Stomach (tissue), 9 donors: ENCODE measurements around the gene ISG20. TPM values are rescaled to one million over a fixed set of nuclear protein-coding genes. Genes with fewer than 3 reads are reported as not detected.

Experiments used
- DNase-seq, 2 donors: peaks; one replicate each; pipeline versions ENCODE4 v3.0.0 to v3.0.0-alpha.2; 2013 to 2019
- H3K27ac ChIP-seq, 5 donors: fragments of 200-600 bp in 4 of 5; sonication (generic) in 4 of 5; one replicate each; pipeline ENCODE4 v1.5.1; 2013 to 2019; ENCODE audit warnings: mild to moderate bottlenecking in 1 of 5, moderate library complexity in 1 of 5
- H3K27me3 ChIP-seq, 3 donors: fragments of 200-600 bp; sonication (generic); one replicate each; pipeline ENCODE4 v1.5.1; 2017 to 2019; ENCODE audit warnings: mixed run types in 1 of 3
- H3K36me3 ChIP-seq, 4 donors: fragments of 200-600 bp; sonication (generic); 1 replicate in 3 of 4; 2 replicates in 1 of 4; pipeline ENCODE4 v1.5.1; 2016 to 2019
- H3K4me1 ChIP-seq, 4 donors: fragments of 200-600 bp; sonication (generic); one replicate each; pipeline ENCODE4 v1.5.1; 2016 to 2019
- H3K4me3 ChIP-seq, 4 donors: fragments of 200-600 bp; sonication (generic) in 3 of 4; one replicate each; pipeline ENCODE4 v1.5.1; 2016 to 2019; ENCODE audit warnings: mild to moderate bottlenecking in 1 of 4
- H3K9me3 ChIP-seq, 4 donors: fragments of 200-600 bp; sonication (generic); one replicate each; pipeline ENCODE4 v1.5.1; 2016 to 2019
- EP300 ChIP-seq: sonication (generic); formaldehyde crosslinking; IDR thresholded peaks from one replicate; pipeline ENCODE4 v1.6.1; 2017; ENCODE audit warnings: antibody characterized with exemption
- POLR2A ChIP-seq, 4 donors: fragments of 450-650 bp; IDR thresholded peaks; one replicate each; pipeline ENCODE4 v1.6.1; 2016; ENCODE audit warnings: antibody characterized with exemption in 4 of 4, control low read depth in 2 of 4, mild to moderate bottlenecking in 1 of 4, moderate library complexity in 1 of 4
- POLR2AphosphoS5 ChIP-seq, 3 donors: sonication (generic); formaldehyde crosslinking; IDR thresholded peaks; one replicate each; pipeline ENCODE4 v1.6.1; 2016; ENCODE audit warnings: antibody characterized with exemption in 3 of 3
- WGBS, 5 donors: extraction: QIAGEN DNeasy Blood & Tissue Kit in 3 of 5; methylation state at CpG; one replicate each; pipeline versions ENCODE4 v1.1.5 to v1.1.7; 2013 to 2018; 5-methylcytosine and 5-hydroxymethylcytosine counted together
- intact Hi-C: fragments of 100-400 bp; cut with DNase I; formaldehyde crosslinking; loops from one replicate; pipeline ENCODE4 v1.15.1; 2023; ENCODE audit warnings: low total_unique reads
- polyA plus RNA-seq, 3 donors: library from polyadenylated mRNA; stranded (reverse); fragments of 200-250 nt; gene quantifications; one replicate each; pipeline ENCODE4 v1.2.3, GENCODE V29; 2013
- total RNA-seq, 5 donors: library from RNA; depleted of rRNA; stranded (reverse); fragments of >200 nt; gene quantifications; one replicate each; pipeline versions ENCODE4 v1.1.0 to v1.2.3, GENCODE V29; 2014 to 2016
- TF ChIP-seq, protein P1 (sequence below), 7 experiments: fragments of 450-650 bp in 4 of 7; fragments of 200-600 bp in 3 of 7; sonication (generic) in 3 of 7; IDR thresholded peaks; one replicate each; pipeline ENCODE4 v1.5.1; 2016 to 2019; ENCODE audit warnings: antibody characterized with exemption in 7 of 7, control low read depth in 2 of 7, mild to moderate bottlenecking in 1 of 7
- donor health status: healthy with polysubstance abuse.
- donor health status: Bipolar disorder and iron deficiency.
- donor health status: healthy.

The ISG20 gene
- total and polyA plus RNA-seq, 8 donors: 15.6 to 137 (median 73.9) TPM

GRCh38 chr15:88617031-88617722, 21.6 kb upstream of the ISG20 start:
- H3K9me3 ChIP-seq: no peaks in the 10 kb centered on the region
- peaks cover 4 to 36% (median 25%) of the 10 kb centered on the region in 4 donors for H3K4me1 ChIP-seq
- H3K36me3 ChIP-seq: no peaks in the 10 kb centered on the region
- WGBS, 5 donors: 95 to 96% (median 95%) methylated on average over 10 of the region's 10 CpGs
- TF ChIP-seq POLR2AphosphoS5 (IDR thresholded peaks at IDR 0.05) (no peak), EP300 (no peak), POLR2A (IDR thresholded peaks at IDR 0.05) (no peak)
- TF ChIP-seq, protein P1, sequence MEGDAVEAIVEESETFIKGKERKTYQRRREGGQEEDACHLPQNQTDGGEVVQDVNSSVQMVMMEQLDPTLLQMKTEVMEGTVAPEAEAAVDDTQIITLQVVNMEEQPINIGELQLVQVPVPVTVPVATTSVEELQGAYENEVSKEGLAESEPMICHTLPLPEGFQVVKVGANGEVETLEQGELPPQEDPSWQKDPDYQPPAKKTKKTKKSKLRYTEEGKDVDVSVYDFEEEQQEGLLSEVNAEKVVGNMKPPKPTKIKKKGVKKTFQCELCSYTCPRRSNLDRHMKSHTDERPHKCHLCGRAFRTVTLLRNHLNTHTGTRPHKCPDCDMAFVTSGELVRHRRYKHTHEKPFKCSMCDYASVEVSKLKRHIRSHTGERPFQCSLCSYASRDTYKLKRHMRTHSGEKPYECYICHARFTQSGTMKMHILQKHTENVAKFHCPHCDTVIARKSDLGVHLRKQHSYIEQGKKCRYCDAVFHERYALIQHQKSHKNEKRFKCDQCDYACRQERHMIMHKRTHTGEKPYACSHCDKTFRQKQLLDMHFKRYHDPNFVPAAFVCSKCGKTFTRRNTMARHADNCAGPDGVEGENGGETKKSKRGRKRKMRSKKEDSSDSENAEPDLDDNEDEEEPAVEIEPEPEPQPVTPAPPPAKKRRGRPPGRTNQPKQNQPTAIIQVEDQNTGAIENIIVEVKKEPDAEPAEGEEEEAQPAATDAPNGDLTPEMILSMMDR (IDR thresholded peaks at IDR 0.05): no peak
- no peak overlapping the region for H3K27ac ChIP-seq
- H3K27me3 ChIP-seq: no peaks in the 10 kb centered on the region
- DNase-seq: no peak
- intact Hi-C loops: loop anchor here (10.0 kb wide), 1 partner anchor 142 kb away; no protein-coding TSS in a partner anchor
- no peak overlapping the region for H3K4me3 ChIP-seq

DNA sequence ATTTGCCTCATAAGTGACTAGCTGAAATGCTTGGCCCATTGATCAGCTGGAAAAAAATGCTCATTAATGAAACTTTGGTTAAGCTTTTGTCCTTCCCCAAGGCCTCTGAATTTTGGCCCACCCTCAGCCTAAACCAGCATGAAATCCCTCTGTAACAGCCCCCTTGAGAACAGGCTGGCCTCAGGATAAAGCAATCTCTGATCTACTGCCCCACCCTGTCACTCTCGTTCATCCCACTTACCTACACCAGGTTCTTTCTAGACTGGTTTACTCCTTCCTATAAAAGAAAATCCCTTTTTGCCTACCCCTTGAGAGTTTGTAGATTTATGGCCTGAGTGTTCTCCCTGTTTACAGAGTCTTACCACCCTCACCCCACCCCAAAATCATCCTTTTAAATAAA, 21.0 kb upstream of the ISG20 start:
- TF ChIP-seq POLR2AphosphoS5 (IDR thresholded peaks at IDR 0.05): no peak
- TF ChIP-seq POLR2A (IDR thresholded peaks at IDR 0.05): no peak
- TF ChIP-seq, protein P1 (IDR thresholded peaks at IDR 0.05): no peak
- no peak for TF ChIP-seq EP300
- H3K27ac ChIP-seq: no peak overlapping the region
- no peaks in the 10 kb centered on the region for H3K36me3 ChIP-seq
- H3K4me3 ChIP-seq: no peak overlapping the region
- 59 to 78% (median 70%) methylated on average over 1 of the region's 1 CpG for WGBS, 5 donors
- intact Hi-C loops: loop anchor here (10.0 kb wide), 1 partner anchor 143 kb away; no protein-coding TSS in a partner anchor
- no peaks in the 10 kb centered on the region for H3K27me3 ChIP-seq
- H3K9me3 ChIP-seq: no peaks in the 10 kb centered on the region
- no peak for DNase-seq
- peaks cover 6 to 42% (median 31%) of the 10 kb centered on the region in 4 donors for H3K4me1 ChIP-seq

DNA sequence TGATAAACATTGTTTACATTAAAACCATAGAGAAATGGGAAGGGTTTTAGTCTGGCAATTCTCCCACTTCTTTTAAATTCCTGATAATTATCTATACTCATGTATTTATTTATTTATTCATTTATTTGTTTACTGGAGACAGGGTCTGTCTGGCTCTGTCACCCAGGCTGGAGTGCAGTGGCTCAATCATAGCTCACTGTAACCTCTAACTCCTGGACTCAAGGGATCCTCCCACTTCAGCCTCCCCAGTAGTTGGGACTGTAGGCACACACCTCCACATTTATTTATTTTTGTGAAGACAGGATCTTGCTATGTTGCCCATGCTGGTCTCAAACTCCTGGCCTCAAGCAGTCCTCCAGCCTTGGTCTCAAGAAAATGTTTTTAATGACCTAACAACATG, 20.1 kb upstream of the ISG20 start:
- intact Hi-C loops: loop anchor here (10.0 kb wide), 1 partner anchor 144 kb away; no protein-coding TSS in a partner anchor
- no peak for DNase-seq
- TF ChIP-seq POLR2AphosphoS5 (IDR thresholded peaks at IDR 0.05) (no peak), EP300 (no peak), POLR2A (IDR thresholded peaks at IDR 0.05) (no peak)
- TF ChIP-seq, protein P1 (IDR thresholded peaks at IDR 0.05): no peak
- Histone ChIP-seq H3K9me3 (no peaks in the 10 kb centered on the region), H3K4me1 (peaks cover 12 to 51% (median 40%) of the 10 kb centered on the region in 4 donors), H3K27me3 (no peaks in the 10 kb centered on the region), H3K27ac (no peak overlapping the region), H3K4me3 (no peak overlapping the region), H3K36me3 (no peaks in the 10 kb centered on the region)

- H3K9me3 ChIP-seq: no peaks in the 10 kb centered on the region
- WGBS, 5 donors: 81 to 91% (median 87%) methylated on average over 2 of the region's 2 CpGs
- intact Hi-C loops: loop anchor here (10.0 kb wide), 1 partner anchor 145 kb away; no protein-coding TSS in a partner anchor
Measured at GRCh38 chr15:88619796-88620195, 19.0 kb upstream of the ISG20 start.

More at GRCh38 chr15:88619796-88620195, 19.0 kb upstream of the ISG20 start:
- no peak for DNase-seq
- Histone ChIP-seq H3K27ac (no peak overlapping the region), H3K36me3 (no peaks in the 10 kb centered on the region), H3K4me1 (peaks cover 23 to 54% (median 45%) of the 10 kb centered on the region in 4 donors), H3K4me3 (no peak overlapping the region), H3K27me3 (no peaks in the 10 kb centered on the region)
- TF ChIP-seq POLR2AphosphoS5 (IDR thresholded peaks at IDR 0.05) (no peak), POLR2A (IDR thresholded peaks at IDR 0.05) (no peak), EP300 (no peak)
- TF ChIP-seq, protein P1 (IDR thresholded peaks at IDR 0.05): no peak
